K562 (cell line): ENCODE data around the gene SCRN3. TPM values are rescaled to one million over a fixed set of nuclear protein-coding genes. Genes with fewer than 3 reads are reported as not detected.
A peak's percentile ranks its signal among the peaks of the same experiment; 100 is the strongest.

Source experiments
- ATAC-seq: fragments of 200-7000 bp; cut with Tn5 transposase; 3 replicates; pipeline ENCODE4 v1.9.1; 2020; ENCODE audit warnings: moderate library complexity
- BruUV-seq: library from RNA; stranded (reverse); fragments of 400-500 nt; replicated peaks from 2 replicates; lab custom pipeline; 2021; lab: Mats Ljungman, UMichigan
- CTCF ChIA-PET: fragments of 300-600 bp; formaldehyde crosslinking; extraction: SDS; loops from one replicate; lab custom pipeline; 2021; ENCODE audit warnings: low intra/inter-chr PET ratio; lab: Yijun Ruan, JAX
- POLR2A ChIA-PET: fragments of 300-600, 350-650 bp; sonication (Branson Sonifier 250); formaldehyde crosslinking; extraction: SDS; loops from one replicate; lab custom pipeline; 2021; ENCODE audit warnings: antibody characterized with exemption, inconsistent platforms; lab: Yijun Ruan, JAX
- DNase-seq, 4 experiments: peaks; one replicate each; pipeline versions ENCODE4 v3.0.0 to v3.0.0-alpha.2; 2011 to 2018; ENCODE audit warnings: low spot score in 3 of 4, mixed read lengths in 3 of 4; ENCODE audit errors: extremely low read depth in 1 of 4
- FAIRE-seq: peaks from 2 replicates; lab custom pipeline; 2011; peaks lifted over from hg19 to GRCh38; lab: Jason Lieb, UNC
- H2AFZ ChIP-seq: 2 replicates; pipeline ENCODE4 v1.6.0; 2011; ENCODE audit warnings: low read depth, low read length, control low read depth, inconsistent platforms
- H3K27ac ChIP-seq: fragments of 200-600 bp; 3 replicates; pipeline ENCODE4 v1.8.0; 2011; ENCODE audit warnings: low read depth, mild to moderate bottlenecking, control low read depth, inconsistent platforms, low read length, moderate library complexity, mixed read lengths; ENCODE audit errors: extremely low read depth
- H3K27me3 ChIP-seq, 2 experiments: fragments of 300-600 bp in 1 of 2; 2 replicates in 1 of 2; 3 replicates in 1 of 2; pipeline versions ENCODE4 v1.6.0 to v1.8.0; 2011; ENCODE audit warnings: inconsistent platforms in 2 of 2, low read length in 2 of 2, mild to moderate bottlenecking in 1 of 2, mixed read lengths in 1 of 2, moderate library complexity in 1 of 2; ENCODE audit not compliant: control insufficient read depth in 2 of 2, insufficient read depth in 2 of 2
- H3K36me3 ChIP-seq: fragments of 300-600 bp; 3 replicates; pipeline ENCODE4 v1.8.0; 2011; ENCODE audit warnings: mild to moderate bottlenecking, low read length, inconsistent platforms; ENCODE audit not compliant: control insufficient read depth, insufficient read depth
- H3K4me1 ChIP-seq, 2 experiments: fragments of 200-600 bp in 1 of 2; replicated peaks in 1 of 2; 2 replicates in 1 of 2; 3 replicates in 1 of 2; pipeline versions ENCODE4 v1.5.1 to v1.8.0; 2011; ENCODE audit warnings: inconsistent platforms in 2 of 2, low read length in 2 of 2, mild to moderate bottlenecking in 1 of 2, mixed read lengths in 1 of 2, moderate library complexity in 1 of 2; ENCODE audit not compliant: control insufficient read depth in 2 of 2, insufficient read depth in 2 of 2
- H3K4me2 ChIP-seq: 2 replicates; pipeline ENCODE4 v1.6.1; 2011; ENCODE audit warnings: low read length, control low read depth, inconsistent platforms, mixed read lengths; ENCODE audit not compliant: insufficient read depth
- H3K4me3 ChIP-seq: fragments of 200-600 bp; sonication (generic), shearing (Covaris generic); 2 replicates; pipeline ENCODE4 v1.5.1; 2016; ENCODE audit warnings: control low read depth, inconsistent platforms
- H3K79me2 ChIP-seq: fragments of 200-600 bp; 3 replicates; pipeline ENCODE4 v1.8.0; 2011; ENCODE audit warnings: low read length, inconsistent platforms; ENCODE audit not compliant: control insufficient read depth, insufficient read depth
- H3K9ac ChIP-seq, 2 experiments: 2 replicates each; pipeline versions ENCODE4 v1.6.0 to v1.6.1; 2011; ENCODE audit warnings: low read depth in 2 of 2, low read length in 2 of 2, control low read depth in 1 of 2, inconsistent platforms in 1 of 2, mild to moderate bottlenecking in 1 of 2, mixed read lengths in 1 of 2; ENCODE audit not compliant: insufficient read depth in 1 of 2
- H3K9me1 ChIP-seq: one replicate; pipeline ENCODE4 v1.6.0; 2011; ENCODE audit warnings: inconsistent platforms, mild to moderate bottlenecking, low read length, moderate library complexity; ENCODE audit not compliant: control insufficient read depth, insufficient read depth
- H3K9me3 ChIP-seq: replicated peaks from 2 replicates; pipeline ENCODE4 v1.5.1; 2011; ENCODE audit warnings: low read depth, low read length, inconsistent platforms; ENCODE audit not compliant: control insufficient read depth, insufficient read depth
- H4K20me1 ChIP-seq: replicated peaks from 2 replicates; pipeline ENCODE4 v1.6.1; 2011; ENCODE audit warnings: low read length, inconsistent platforms, mixed read lengths; ENCODE audit not compliant: control insufficient read depth, insufficient read depth
- C11orf30 ChIP-seq: fragments of 450-650 bp; IDR thresholded peaks from 2 replicates; pipeline ENCODE4 v1.6.1; 2016; ENCODE audit warnings: low read depth, mild to moderate bottlenecking
- E2F3 ChIP-seq: fragments of 250-450 bp; sonication (Bioruptor Pico); IDR thresholded peaks from 2 replicates; pipeline ENCODE4 v1.4.0; 2020; ENCODE audit warnings: mild to moderate bottlenecking
- E2F8 ChIP-seq: fragments of 450-650 bp; IDR thresholded peaks from 2 replicates; pipeline ENCODE4 v1.7.1; 2018; ENCODE audit warnings: mild to moderate bottlenecking, low read depth; ENCODE audit not compliant: partially characterized antibody
- FOXJ3 ChIP-seq: sonication (generic); formaldehyde crosslinking; IDR thresholded peaks from 2 replicates; pipeline ENCODE4 v1.4.0; 2020; ENCODE audit warnings: mild to moderate bottlenecking, missing genetic modification reagents
- FOXP1 ChIP-seq: sonication (generic); formaldehyde crosslinking; IDR thresholded peaks from 2 replicates; pipeline ENCODE4 v1.8.0; 2022; ENCODE audit warnings: mild to moderate bottlenecking, missing genetic modification reagents
- GATA2 ChIP-seq: sonication (generic); formaldehyde crosslinking; IDR thresholded peaks from 2 replicates; pipeline ENCODE4 v1.4.0; 2020; ENCODE audit warnings: mild to moderate bottlenecking, missing genetic modification reagents
- MAFG ChIP-seq: fragments of 450-650 bp; conservative IDR thresholded peaks from 2 replicates; pipeline ENCODE4 v1.6.1; 2016; ENCODE audit warnings: missing genetic modification characterization, missing compliant biosample characterization
- MAFK ChIP-seq: IDR thresholded peaks from 2 replicates; pipeline ENCODE4 v1.6.1; 2011; ENCODE audit warnings: low read length, improper control_type of control experiment
- MTA3 ChIP-seq: fragments of 450-650 bp; formaldehyde crosslinking; IDR thresholded peaks from 2 replicates; pipeline ENCODE4 v1.6.1; 2017; ENCODE audit warnings: mild to moderate bottlenecking, borderline replicate concordance
- PHTF2 ChIP-seq: fragments of 250-450 bp; sonication (Bioruptor Pico); IDR thresholded peaks from 2 replicates; pipeline ENCODE4 v1.5.0; 2021; ENCODE audit warnings: mild to moderate bottlenecking
- SLC30A9 ChIP-seq: fragments of 250-450 bp; sonication (Bioruptor Pico); IDR thresholded peaks from 2 replicates; pipeline ENCODE4 v1.8.0; 2022; ENCODE audit warnings: mild to moderate bottlenecking, moderate library complexity
- ZBTB17 ChIP-seq: fragments of 450-650 bp; formaldehyde crosslinking; IDR thresholded peaks from 2 replicates; pipeline ENCODE4 v1.4.0; 2020; ENCODE audit warnings: mild to moderate bottlenecking
- ZBTB43 ChIP-seq: sonication (generic); formaldehyde crosslinking; IDR thresholded peaks from 2 replicates; pipeline ENCODE4 v1.8.0; 2023; ENCODE audit warnings: mild to moderate bottlenecking, missing genetic modification reagents
- ZNF316 ChIP-seq: fragments of 450-650 bp; IDR thresholded peaks from 2 replicates; pipeline ENCODE4 v1.6.1; 2016
- whole genome bisulfite sequencing: fragments of 100-300 bp; shearing (Covaris generic); methylation state at CpG from one replicate; pipeline ENCODE4 v1.1.6; 2016; ENCODE audit warnings: low coverage, mixed read lengths; ENCODE audit not compliant: insufficient coverage; ENCODE audit errors: missing lambda C conversion rate; 5-methylcytosine and 5-hydroxymethylcytosine counted together
- in situ Hi-C: fragments of 300-500 bp; cut with MboI; formaldehyde crosslinking; loops from 4 replicates; pipeline ENCODE4 v1.15.0; 2018; ENCODE audit warnings: inconsistent platforms, mixed read lengths
- intact Hi-C: fragments of 100-400 bp; cut with micrococcal nuclease; formaldehyde crosslinking; loops from 2 replicates; pipeline ENCODE4 v1.14.2; 2022
- polyA plus RNA-seq, 8 experiments: library from polyadenylated mRNA; depleted of rRNA in 4 of 8; stranded (reverse) in 5 of 8; unstranded in 3 of 8; fragments of >200 nt; fragmentation: Nextera tagmentation in 2 of 8; fragmentation: Illumina TruSeq in 1 of 8; extraction: Ambion mirVana in 2 of 8; extraction: Trizol in 1 of 8; gene quantifications; 2 replicates each; pipeline versions ENCODE4 v1.2.1 to v1.2.3, GENCODE V29; 2011 to 2014; ENCODE audit warnings: inconsistent platforms in 1 of 8, missing spikeins in 1 of 8
- total RNA-seq, 7 experiments: library from RNA; depleted of rRNA in 6 of 7; stranded (reverse); fragments of >200 nt in 6 of 7; fragmentation: Illumina TruSeq in 2 of 7; extraction: Trizol in 2 of 7; gene quantifications; 2 replicates each; pipeline versions ENCODE4 v1.2.1 to v1.2.3, GENCODE V29; 2011 to 2021; ENCODE audit warnings: low replicate concordance in 1 of 7
- TF ChIP-seq, protein P1 (sequence below): fragments of 250-450 bp; sonication (Bioruptor Pico); IDR thresholded peaks from 2 replicates; pipeline ENCODE4 v1.5.1; 2021; ENCODE audit warnings: mild to moderate bottlenecking

SCRN3 gene
- total and polyA plus RNA-seq, 9 of the 15 experiments (the other 6 are each of a cell fraction or from before 2014, with no cell fraction given) = 7.7 to 21.8 (median 20.0) TPM

- TF ChIP-seq E2F8 (no peak), ZBTB17 (no peak), ZNF316 (peak; percentile 74), MAFK (0 out of 2 replicates have a peak, but pooled peaks have one; percentile 16), C11orf30 (peak; percentile 50; the same call in 1 of the 2 replicates), E2F3 (CRISPR knock-in tag) (no peak), MTA3 (no peak), MAFG (tag) (peak; percentile 34; the same call in 1 of the 2 replicates), FOXP1 (no peak), FOXJ3 (no peak), SLC30A9 (CRISPR knock-in tag) (no peak)
These were observed 43.8 kb downstream of the SCRN3 start (continued) for GRCh38 chr2:174439323-174439722.

DNA sequence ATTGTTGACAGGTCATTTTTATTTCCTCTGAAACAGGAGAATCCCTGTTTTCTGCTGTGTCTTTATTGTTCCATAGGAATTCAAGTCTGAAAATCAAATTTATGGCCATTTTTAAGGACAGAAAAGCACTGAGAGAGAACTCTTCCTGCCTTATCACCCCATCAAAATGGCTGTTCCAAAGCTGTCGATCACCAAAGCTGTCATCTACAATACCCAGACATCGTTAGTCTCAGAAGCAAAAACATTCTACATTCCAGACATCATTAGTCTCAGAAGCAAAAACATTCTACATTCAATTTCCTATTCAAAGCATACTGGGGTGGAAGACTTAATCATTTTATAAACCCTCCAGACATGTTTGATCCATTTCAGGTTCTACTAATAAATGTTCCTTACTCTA, 44.4 kb downstream of the SCRN3 start:
- intact Hi-C loops = no loop called here
- Histone ChIP-seq H3K4me3 (no peak overlapping the region), H2AFZ (no peak overlapping the region), H3K4me1 (no peaks in the 10 kb centered on the region), H4K20me1 (no peaks in the 10 kb centered on the region), H3K9ac (no peak overlapping the region), H3K79me2 (no peaks in the 10 kb centered on the region), H3K9me3 (no peaks in the 10 kb centered on the region), H3K9me1 (no peaks in the 10 kb centered on the region), H3K36me3 (no peaks in the 10 kb centered on the region), H3K4me2 (no peak overlapping the region), H3K27ac (no peak overlapping the region), H3K27me3 (peaks cover 0 to 7% of the 10 kb centered on the region in 2 experiments; a peak in 1 of 5 replicates)
- BruUV-seq = no TSS peak
- in situ Hi-C loops = no loop called here
- ATAC-seq (no peak), FAIRE-seq (no peak), DNase-seq (no peak)
- 3% methylated on average over 2 of the region's 2 CpGs for WGBS
- ChIA-PET CTCF (no interaction called here), POLR2A (interaction anchor here (0.6 to 0.7 kb wide), 2 partner anchors 20 to 107 kb away, joined by 3 to 4 read pairs; no protein-coding TSS in a partner anchor)
- TF ChIP-seq PHTF2 (CRISPR knock-in tag) (no peak), ZBTB43 (CRISPR knock-in tag) (no peak), GATA2 (CRISPR knock-in tag) (peak; percentile 54; the same call in 1 of the 2 replicates)
- TF ChIP-seq, protein P1, sequence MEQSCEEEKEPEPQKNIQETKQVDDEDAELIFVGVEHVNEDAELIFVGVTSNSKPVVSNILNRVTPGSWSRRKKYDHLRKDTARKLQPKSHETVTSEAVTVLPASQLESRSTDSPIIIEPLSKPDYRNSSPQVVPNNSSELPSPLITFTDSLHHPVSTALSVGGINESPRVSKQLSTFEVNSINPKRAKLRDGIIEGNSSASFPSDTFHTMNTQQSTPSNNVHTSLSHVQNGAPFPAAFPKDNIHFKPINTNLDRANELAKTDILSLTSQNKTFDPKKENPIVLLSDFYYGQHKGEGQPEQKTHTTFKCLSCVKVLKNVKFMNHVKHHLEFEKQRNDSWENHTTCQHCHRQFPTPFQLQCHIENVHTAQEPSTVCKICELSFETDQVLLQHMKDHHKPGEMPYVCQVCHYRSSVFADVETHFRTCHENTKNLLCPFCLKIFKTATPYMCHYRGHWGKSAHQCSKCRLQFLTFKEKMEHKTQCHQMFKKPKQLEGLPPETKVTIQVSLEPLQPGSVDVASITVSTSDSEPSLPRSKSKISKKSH (CRISPR knock-in tag) = no peak
